ENCODE measurements around the gene MSANTD7.

- no peak for TF ChIP-seq CTCF (IDR thresholded peaks at IDR 0.05; ENCODE audit: insufficient read depth, low read length)
- TF ChIP-seq GABPA (IDR thresholded peaks at IDR 0.05; ENCODE audit: low read depth): no peak
Measured at GRCh38 chr10:14860791-14861190, 22.7 kb downstream of the MSANTD7 start.
